Esophagus squamous epithelium (tissue), 4 donors: Measurements from ENCODE around the gene MAD1L1.

Experiments used
- CTCF ChIP-seq, 6 experiments: fragments of 450-650 bp in 4 of 6; fragments of 200-600 bp in 2 of 6; sonication (generic) in 2 of 6; IDR thresholded peaks; one replicate each; pipeline ENCODE4 v1.5.1; 2016 to 2019; ENCODE audit warnings: antibody characterized with exemption in 6 of 6, mild to moderate bottlenecking in 4 of 6, moderate library complexity in 4 of 6
- POLR2A ChIP-seq, 4 donors: fragments of 450-650 bp; IDR thresholded peaks; one replicate each; pipeline ENCODE4 v1.6.1; 2017; ENCODE audit warnings: antibody characterized with exemption in 4 of 4, mild to moderate bottlenecking in 4 of 4, moderate library complexity in 3 of 4

GRCh38 chr7:2231992-2232765, 566 bp downstream of the MAD1L1 start:
- TF ChIP-seq CTCF (IDR thresholded peaks at IDR 0.05): no peak
- TF ChIP-seq POLR2A (IDR thresholded peaks at IDR 0.05): no peak
